Pulmonary artery endothelial cell (primary cell): ENCODE measurements around the gene MORN1. TPM values are rescaled to one million over a fixed set of nuclear protein-coding genes. Genes with fewer than 3 reads are reported as not detected.
A peak's percentile ranks its signal among the peaks of the same experiment; 100 is the strongest.

ENCODE experiments used
- DNase-seq: peaks from one replicate; pipeline ENCODE4 v3.0.0-alpha.2; 2011; ENCODE audit warnings: low read depth, low spot score
- total RNA-seq: library from RNA; depleted of rRNA; stranded (reverse); fragments of >200 nt; gene quantifications from 2 replicates; pipeline ENCODE4 v1.2.3, GENCODE V29; 2014

MORN1 gene
- total RNA-seq, 1 donor from 2014 or later: 4.1 TPM

GRCh38 chr1:2386636-2387611, 4.4 kb downstream of the MORN1 start:
- DNase-seq: no peak

- DNase-seq: no peak
Measured at GRCh38 chr1:2385606-2386280, 5.6 kb downstream of the MORN1 start.

- DNase-seq: no peak
Measured at GRCh38 chr1:2384941-2385481, 6.3 kb downstream of the MORN1 start.

- no peak for DNase-seq
Measured at GRCh38 chr1:2384130-2384860, 7.1 kb downstream of the MORN1 start.

GRCh38 chr1:2383576-2383975, 7.8 kb downstream of the MORN1 start:
- no peak for DNase-seq

GRCh38 chr1:2382621-2383361, 8.6 kb downstream of the MORN1 start:
- no peak for DNase-seq

- DNase-seq: peak; percentile 40
Measured at GRCh38 chr1:2381741-2382620, 9.4 kb downstream of the MORN1 start.

- DNase-seq: no peak
Measured at GRCh38 chr1:2380816-2381591, 10.3 kb downstream of the MORN1 start.

- DNase-seq: no peak
Measured at GRCh38 chr1:2379733-2380404, 11.5 kb downstream of the MORN1 start.

GRCh38 chr1:2378956-2379732, 12.2 kb downstream of the MORN1 start:
- no peak for DNase-seq

GRCh38 chr1:2378441-2378851, 12.9 kb downstream of the MORN1 start:
- no peak for DNase-seq

- no peak for DNase-seq
Measured at GRCh38 chr1:2377751-2378440, 13.5 kb downstream of the MORN1 start.

- DNase-seq: no peak
Measured at GRCh38 chr1:2376931-2377672, 14.3 kb downstream of the MORN1 start.

- DNase-seq: no peak
Measured at GRCh38 chr1:2376261-2376741, 15.1 kb downstream of the MORN1 start.

GRCh38 chr1:2375923-2376260, 15.5 kb downstream of the MORN1 start:
- DNase-seq: no peak

GRCh38 chr1:2375246-2375922, 16.0 kb downstream of the MORN1 start:
- no peak for DNase-seq
